Measurements from ENCODE around the gene TMPRSS2.
A peak's percentile ranks its signal among the peaks of the same experiment; 100 is the strongest.

The TMPRSS2 gene

DNA sequence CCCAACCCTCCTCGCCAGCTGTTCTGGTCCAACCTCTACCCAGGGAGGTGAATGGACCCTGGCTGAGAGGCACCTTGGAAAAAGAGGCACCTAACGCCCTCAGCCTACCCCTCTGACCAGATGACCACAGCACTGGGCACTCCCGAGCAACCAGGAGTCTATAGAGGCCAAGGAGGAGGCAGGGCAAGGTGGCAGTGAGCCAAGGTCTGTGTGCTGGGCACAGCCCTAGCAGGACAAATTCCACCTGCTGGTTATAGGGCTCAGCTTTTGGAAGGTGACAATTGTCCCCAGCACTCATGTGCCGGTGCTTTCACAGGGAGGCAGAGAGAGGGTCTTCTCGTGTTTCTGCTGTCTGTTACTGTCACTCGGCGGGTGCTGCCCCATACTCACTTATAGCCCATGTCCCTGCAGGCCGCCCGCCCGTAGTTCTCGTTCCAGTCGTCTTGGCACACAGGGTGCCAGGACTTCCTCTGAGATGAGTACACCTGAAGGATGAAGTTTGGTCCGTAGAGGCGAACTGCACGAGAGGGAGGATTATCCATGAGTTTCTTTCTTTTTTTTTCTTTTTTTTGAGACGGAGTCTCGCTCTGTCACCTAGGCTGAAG is 27.8 kb downstream of the TMPRSS2 start:
- DNase-seq: no peak

DNA sequence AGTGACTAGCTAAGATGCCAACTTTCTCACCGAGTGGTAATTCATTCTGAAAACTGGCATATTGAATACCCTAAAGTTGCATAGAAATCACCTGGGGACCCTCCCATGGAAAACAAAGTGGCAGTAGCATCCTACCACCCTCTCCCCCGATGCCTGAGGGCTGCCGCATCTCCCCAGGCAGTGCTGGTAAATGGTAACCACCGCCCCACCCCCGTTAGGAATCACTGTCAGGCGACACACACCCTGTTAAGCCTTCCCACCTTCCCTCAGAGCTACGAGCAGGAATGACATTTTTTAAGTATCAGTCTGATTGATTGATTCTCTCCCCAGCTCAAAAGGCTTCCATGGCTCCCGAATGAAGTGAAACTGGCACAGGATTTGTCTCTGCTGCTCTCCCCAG is 28.3 kb downstream of the TMPRSS2 start:
- no peak for DNase-seq

GRCh38 chr21:41478319-41479177 is 29.4 kb downstream of the TMPRSS2 start:
- DNase-seq: no peak

GRCh38 chr21:41477641-41478318 is 30.2 kb downstream of the TMPRSS2 start:
- no peak for DNase-seq

DNA sequence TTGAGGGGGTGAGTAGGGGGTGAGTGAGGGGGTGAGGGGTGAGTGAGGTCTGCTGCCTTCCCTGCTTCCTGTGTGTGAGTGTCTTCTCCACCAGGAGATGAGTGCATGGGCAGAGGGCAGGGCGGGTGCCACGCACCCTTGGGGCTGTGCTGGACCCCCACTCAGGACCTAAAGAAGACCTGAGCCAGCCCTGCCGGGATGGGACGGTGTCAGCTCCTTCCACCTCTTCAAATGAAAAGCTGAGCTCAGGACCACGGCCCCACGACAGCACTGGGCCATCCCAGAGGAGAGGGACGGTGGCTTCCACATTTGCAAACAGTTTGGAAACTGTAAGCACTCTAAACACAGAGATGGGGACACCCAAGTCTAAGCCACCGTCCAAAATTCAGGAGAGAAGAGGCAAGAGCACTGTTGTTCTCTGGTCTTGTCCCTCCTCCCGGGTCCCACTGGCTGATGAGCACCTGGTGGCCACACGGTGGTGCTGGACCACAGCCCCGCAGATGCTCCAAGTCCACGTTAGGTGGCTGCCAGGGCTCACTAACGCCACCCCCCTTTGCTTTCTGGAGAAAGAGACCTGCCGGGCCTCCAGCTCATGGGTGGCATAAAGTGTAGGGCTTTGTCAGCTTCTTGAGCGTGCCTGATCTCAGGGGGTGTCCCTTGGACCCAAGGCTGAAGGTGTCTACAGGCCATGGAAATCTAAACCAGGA is 32.1 kb downstream of the TMPRSS2 start:
- no peak for DNase-seq

DNA sequence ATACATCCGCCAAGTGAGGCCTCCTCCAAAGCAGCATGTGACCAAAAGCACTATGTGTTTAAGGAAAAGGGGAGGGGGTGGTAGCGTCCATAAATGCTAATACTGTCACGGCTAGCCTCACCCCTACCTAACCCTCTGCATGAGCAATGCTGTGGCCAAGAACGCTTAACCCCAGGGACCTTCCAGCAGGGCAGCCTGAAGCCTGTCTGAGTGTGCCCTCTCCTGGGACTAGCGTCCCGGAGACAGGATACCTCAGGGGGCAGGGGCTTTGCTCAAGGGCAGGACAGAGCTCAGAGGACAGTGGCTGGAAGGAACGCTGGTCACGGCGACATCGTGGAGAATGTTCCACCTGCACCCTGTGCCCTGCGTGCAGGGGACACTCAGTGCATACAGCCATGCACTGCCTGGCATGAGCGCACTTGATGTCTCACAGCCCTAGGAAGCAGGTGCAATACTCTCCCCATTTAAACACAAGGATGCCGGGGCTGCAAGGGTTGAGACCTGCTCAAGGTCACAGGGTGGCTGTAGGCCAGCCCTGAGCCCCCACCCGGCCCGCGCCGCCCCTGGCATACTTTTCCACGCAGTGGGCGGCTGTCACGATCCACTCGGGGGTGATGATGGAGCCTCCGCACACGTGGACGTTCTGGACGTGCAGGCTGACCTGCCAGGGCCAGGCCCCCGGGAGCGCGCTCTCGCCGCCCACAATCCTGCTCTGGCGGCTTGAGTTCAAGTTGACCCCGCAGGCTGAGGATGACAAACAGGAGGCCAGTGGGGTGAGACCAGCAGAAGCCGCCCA is 35.0 kb downstream of the TMPRSS2 start:
- DNase-seq: no peak

GRCh38 chr21:41470054-41470453 is 37.9 kb downstream of the TMPRSS2 start:
- DNase-seq: no peak

DNA sequence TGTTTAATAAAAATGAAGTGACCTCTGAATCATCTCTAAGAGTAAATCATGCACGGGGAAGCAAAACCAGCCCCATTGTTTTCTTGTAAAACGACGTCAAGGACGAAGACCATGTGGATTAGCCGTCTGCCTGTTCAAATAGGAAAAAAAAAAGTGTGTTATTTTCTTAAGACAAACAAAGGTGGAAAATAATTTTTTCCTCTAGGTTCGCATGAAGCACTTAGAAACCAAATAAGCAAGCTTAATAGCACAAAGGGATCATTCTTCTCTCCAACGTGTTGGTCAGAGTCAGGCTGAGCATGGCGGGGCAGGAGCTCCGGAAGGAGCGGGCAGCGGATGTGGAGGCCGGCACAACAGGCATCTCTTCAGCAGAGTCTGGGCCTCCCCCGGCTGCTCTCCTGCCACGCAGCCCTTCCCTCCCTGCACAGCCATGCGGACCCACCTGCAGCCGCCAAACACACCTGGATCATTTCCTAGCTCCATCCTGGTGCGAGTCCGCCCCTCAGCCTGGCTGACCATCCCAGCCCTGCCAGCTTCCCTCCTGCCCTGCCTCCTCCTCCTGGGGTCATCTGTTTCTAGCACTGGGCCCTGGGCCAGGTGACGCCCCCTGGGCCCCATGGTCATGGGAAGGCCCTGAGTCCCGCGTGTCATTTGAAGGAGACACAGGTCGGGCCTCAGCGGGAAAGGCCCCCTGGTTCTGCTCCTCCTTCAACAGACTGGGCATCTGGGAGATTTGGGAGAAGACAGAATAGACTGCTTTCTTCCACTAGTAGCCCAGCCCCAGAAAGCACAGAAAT is 41.7 kb downstream of the TMPRSS2 start:
- DNase-seq: no peak

DNA sequence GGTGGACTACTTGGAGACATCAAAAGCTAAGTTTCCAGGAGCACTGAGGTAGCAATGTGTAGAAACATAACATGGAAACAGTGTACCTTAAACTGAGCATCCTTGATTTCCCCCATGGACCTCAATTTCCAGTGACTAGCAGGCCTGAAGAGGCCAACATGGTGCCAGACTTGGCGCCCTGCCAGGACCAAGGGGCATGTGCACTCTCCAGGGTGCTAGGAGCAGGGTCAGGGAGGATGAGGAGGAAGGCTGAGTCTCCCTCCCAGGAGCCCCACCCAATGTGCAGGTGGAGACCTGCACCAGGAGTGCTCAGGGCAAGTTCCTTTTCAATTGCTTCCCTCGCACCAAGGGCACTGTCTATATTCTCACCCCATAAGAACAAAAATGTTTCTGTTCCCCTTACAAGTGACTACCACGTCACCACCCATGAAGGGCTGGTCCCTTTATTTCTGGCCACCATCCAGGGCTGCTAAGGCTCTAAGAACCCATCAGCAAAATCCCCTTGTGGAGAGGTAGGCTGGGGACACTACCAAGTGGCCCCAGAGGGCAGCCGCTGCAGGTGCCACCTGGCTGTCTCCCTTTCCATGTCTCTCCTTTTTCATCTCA is 42.7 kb downstream of the TMPRSS2 start:
- DNase-seq: no peak

GRCh38 chr21:41460578-41461527 is 47.1 kb downstream of the TMPRSS2 start:
- peak; percentile 70 to 75 for DNase-seq

GRCh38 chr21:41459884-41460534 is 47.9 kb downstream of the TMPRSS2 start:
- no peak for DNase-seq

- no peak for DNase-seq
Measured at GRCh38 chr21:41458559-41458958, 49.4 kb downstream of the TMPRSS2 start.

DNA sequence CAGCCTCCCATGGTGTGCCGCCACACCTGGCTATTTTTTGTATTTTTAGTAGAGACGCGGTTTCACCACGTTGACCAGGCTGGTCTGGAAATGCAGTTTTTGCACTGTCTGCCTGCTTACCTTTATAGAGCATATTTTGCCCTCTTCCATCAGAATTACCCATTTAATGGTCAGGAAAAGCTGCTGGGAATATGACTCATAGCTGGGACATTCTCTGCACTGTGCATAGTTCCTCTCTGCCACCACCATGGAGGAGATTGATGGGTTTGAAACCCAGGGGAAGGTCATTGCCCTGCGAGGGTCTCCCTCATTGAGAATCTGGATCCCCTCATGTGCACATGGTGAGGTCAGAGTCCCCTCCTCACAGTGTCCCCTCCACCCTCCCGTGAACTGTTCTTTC is 49.8 kb downstream of the TMPRSS2 start:
- no peak for DNase-seq

GRCh38 chr21:41453761-41454160 is 54.2 kb downstream of the TMPRSS2 start:
- no peak for DNase-seq

GRCh38 chr21:41453198-41453597 is 54.8 kb downstream of the TMPRSS2 start:
- DNase-seq: no peak

DNA sequence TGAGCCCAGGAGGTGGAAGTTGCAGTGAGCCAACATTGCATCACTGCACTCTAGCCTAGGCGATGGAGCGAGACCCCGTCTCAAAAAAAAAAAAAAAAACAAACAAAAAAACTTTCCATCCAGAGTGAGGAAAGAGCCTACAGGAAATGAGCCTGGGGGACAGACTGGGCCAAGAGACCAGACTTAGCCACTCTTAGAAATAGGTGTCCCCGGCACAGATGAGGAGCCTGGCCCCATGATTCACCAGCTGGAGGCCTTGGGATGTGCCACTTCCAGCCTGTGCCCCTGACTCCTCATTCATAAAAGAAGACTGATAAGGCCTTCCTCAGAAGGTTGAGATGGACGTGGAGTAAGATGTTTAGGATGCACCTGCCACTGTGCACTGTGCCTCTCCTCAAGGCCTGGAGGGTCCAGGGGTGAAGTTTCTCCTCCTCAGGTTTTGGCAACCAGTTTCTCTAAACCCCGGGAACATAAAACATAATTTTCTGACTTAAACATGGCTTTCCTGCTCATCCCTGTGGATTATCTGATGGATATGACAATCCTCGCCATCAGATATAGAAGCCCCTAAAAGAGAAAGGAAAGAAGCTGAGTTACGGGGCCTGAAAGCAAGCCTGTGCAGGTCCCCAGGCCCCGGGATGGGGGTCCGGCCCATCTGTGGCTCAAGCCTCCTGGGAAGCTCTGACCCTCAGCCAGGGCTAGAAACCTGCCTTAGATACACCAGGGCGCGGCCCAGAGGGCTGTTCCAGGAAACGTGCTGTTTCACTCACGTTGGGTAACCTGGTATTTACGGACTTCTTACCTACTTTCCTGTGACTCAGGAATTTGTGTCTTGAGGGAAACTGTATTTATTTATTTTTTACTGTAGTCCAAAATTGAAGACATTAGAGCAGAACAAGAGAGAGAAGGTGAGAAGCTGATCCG is 55.9 kb downstream of the TMPRSS2 start:
- no peak for DNase-seq

DNA sequence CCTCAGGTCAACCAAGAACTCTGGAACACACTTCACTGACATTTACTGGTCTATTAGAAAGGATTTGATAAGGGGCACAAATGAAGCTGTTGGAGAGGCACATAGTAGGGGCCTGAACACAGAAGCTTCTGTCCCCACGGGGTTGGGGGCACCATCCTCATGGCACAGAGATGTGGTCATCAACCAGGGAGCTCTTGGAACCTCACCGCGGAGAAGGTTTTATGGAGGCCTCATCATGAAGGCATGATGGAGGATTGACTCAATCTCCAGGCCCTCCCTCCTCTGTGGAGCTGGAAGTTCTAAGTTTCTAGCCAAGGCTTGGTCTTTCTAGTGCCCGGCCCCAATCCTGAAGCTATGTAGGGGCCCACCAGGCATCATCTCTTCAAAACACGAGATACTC is 58.3 kb downstream of the TMPRSS2 start:
- DNase-seq: no peak

DNA sequence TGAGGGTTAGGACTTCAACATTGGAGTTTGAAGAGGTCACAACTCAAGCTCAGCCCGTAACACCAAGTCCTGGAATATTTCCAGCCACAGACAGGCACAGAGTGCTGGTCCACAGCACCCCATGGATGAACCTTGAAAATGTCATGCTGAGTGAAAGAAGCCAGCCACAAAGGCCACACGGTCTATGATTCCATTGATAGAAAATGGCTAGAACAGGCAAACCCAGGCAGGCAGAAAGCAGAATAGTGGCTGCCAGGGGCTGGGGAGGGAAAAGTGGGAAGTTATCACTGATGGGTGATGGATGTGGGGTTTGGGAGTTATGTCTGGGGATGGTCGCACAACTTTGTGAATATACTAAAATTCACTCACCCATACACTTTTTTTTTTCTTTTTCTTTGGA is 60.6 kb downstream of the TMPRSS2 start:
- no peak for DNase-seq

Data from inflammatory macrophage (primary cell).